Mononuclear cell (primary cell): ENCODE results near the gene MIEF1. TPM values are rescaled to one million over a fixed set of nuclear protein-coding genes. Genes with fewer than 3 reads are reported as not detected.

Source experiments
- H3K27me3 ChIP-seq: 2 replicates; pipeline ENCODE4 v1.6.0; 2011; ENCODE audit warnings: low read length, control low read depth; ENCODE audit not compliant: insufficient read depth
- H3K4me1 ChIP-seq: 2 replicates; pipeline ENCODE4 v1.5.1; 2011; ENCODE audit warnings: mild to moderate bottlenecking, low read length, control low read depth; ENCODE audit not compliant: insufficient read depth
- H3K4me3 ChIP-seq: 2 replicates; pipeline ENCODE4 v1.5.1; 2011; ENCODE audit warnings: mild to moderate bottlenecking, low read length, moderate library complexity
- H3K9me3 ChIP-seq: 2 replicates; pipeline ENCODE4 v1.5.1; 2011; ENCODE audit warnings: low read depth, mild to moderate bottlenecking, control low read depth, low read length
- total RNA-seq: library from RNA; depleted of rRNA; stranded (reverse); fragments of >200 nt; gene quantifications from one replicate; pipeline ENCODE4 v1.2.3, GENCODE V29; 2012

MIEF1 gene
- total RNA-seq, 1 donor = 26.4 TPM

GRCh38 chr22:39560127-39560526 is 58.0 kb downstream of the MIEF1 start:
- H3K9me3 ChIP-seq = no peaks in the 10 kb centered on the region
- H3K4me3 ChIP-seq = no peak overlapping the region
- H3K27me3 ChIP-seq = peaks cover 36% of the 10 kb centered on the region
- H3K4me1 ChIP-seq = no peaks in the 10 kb centered on the region

- H3K9me3 ChIP-seq = no peaks in the 10 kb centered on the region
- H3K4me1 ChIP-seq = peaks cover 12% of the 10 kb centered on the region
- no peak overlapping the region for H3K4me3 ChIP-seq
- peaks cover 15% of the 10 kb centered on the region for H3K27me3 ChIP-seq
Observed at GRCh38 chr22:39562839-39563489, 60.9 kb downstream of the MIEF1 start.

GRCh38 chr22:39563571-39564428 is 61.7 kb downstream of the MIEF1 start:
- Histone ChIP-seq H3K9me3 (no peaks in the 10 kb centered on the region), H3K4me3 (no peak overlapping the region), H3K27me3 (peaks cover 8% of the 10 kb centered on the region), H3K4me1 (peaks cover 13% of the 10 kb centered on the region)

- Histone ChIP-seq H3K4me1 (peaks cover 13% of the 10 kb centered on the region), H3K9me3 (no peaks in the 10 kb centered on the region), H3K27me3 (no peaks in the 10 kb centered on the region), H3K4me3 (no peak overlapping the region)
Observed at GRCh38 chr22:39565414-39565944, 63.4 kb downstream of the MIEF1 start.

GRCh38 chr22:39567135-39567946 is 65.3 kb downstream of the MIEF1 start:
- Histone ChIP-seq H3K9me3 (no peaks in the 10 kb centered on the region), H3K4me1 (peaks cover 13% of the 10 kb centered on the region), H3K4me3 (no peak overlapping the region), H3K27me3 (no peaks in the 10 kb centered on the region)

Other genes starting within 250 kb of the MIEF1 start
- 4,267 TPM for gene RPL3, start 182.7 kb upstream of the MIEF1 start, total RNA-seq
- 6.5 TPM for gene SYNGR1, start 152.3 kb upstream of the MIEF1 start, total RNA-seq
- gene TAB1, start 102.5 kb upstream of the MIEF1 start, total RNA-seq = 9.1 TPM
- gene MGAT3, start 45.3 kb upstream of the MIEF1 start, total RNA-seq = 0.21 TPM
- gene ATF4, start 18.3 kb downstream of the MIEF1 start, total RNA-seq = 274 TPM
- gene RPS19BP1, start 30.5 kb downstream of the MIEF1 start, total RNA-seq = 49.2 TPM
- 8.0 TPM for gene CACNA1I, start 68.5 kb downstream of the MIEF1 start, total RNA-seq